ENCODE results near the gene S100A6.

The S100A6 gene

GRCh38 chr1:153544453-153545066, 8.8 kb upstream of the S100A6 start:
- FAIRE-seq = no peak

GRCh38 chr1:153543736-153544135, 7.9 kb upstream of the S100A6 start:
- no peak for FAIRE-seq

GRCh38 chr1:153542956-153543711, 7.3 kb upstream of the S100A6 start:
- no peak for FAIRE-seq

- FAIRE-seq = no peak
These were observed 6.1 kb upstream of the S100A6 start for GRCh38 chr1:153541641-153542590.

- FAIRE-seq = no peak
These were observed 4.9 kb upstream of the S100A6 start, which contains the start of gene S100A5 for GRCh38 chr1:153540394-153541361. Gene S100A5 (minus strand): TSS chr1:153540934. CDS start chr1:153540191, 743 bp downstream.

- FAIRE-seq = no peak
These were observed 3.8 kb upstream of the S100A6 start for GRCh38 chr1:153539395-153540093.

- no peak for FAIRE-seq
These were observed 2.6 kb upstream of the S100A6 start for GRCh38 chr1:153538315-153538821.

- FAIRE-seq = no peak
These were observed 1.6 kb upstream of the S100A6 start for GRCh38 chr1:153537376-153537730.

GRCh38 chr1:153536671-153537375, 1.0 kb upstream of the S100A6 start:
- FAIRE-seq = no peak

- no peak for FAIRE-seq
These were observed 350 bp upstream of the S100A6 start for GRCh38 chr1:153536012-153536670.

GRCh38 chr1:153534925-153535241, 908 bp downstream of the S100A6 start:
- FAIRE-seq = no peak

GRCh38 chr1:153534226-153534924, 1.4 kb downstream of the S100A6 start:
- FAIRE-seq = no peak

GRCh38 chr1:153533689-153534201, 2.0 kb downstream of the S100A6 start:
- no peak for FAIRE-seq

GRCh38 chr1:153532769-153533599, 2.8 kb downstream of the S100A6 start:
- FAIRE-seq = no peak

- no peak for FAIRE-seq
These were observed 3.6 kb downstream of the S100A6 start for GRCh38 chr1:153532181-153532580.

GRCh38 chr1:153531638-153532037, 4.2 kb downstream of the S100A6 start:
- no peak for FAIRE-seq

GRCh38 chr1:153527683-153528040, 8.1 kb downstream of the S100A6 start:
- no peak for FAIRE-seq

GRCh38 chr1:153527023-153527682, 8.6 kb downstream of the S100A6 start:
- no peak for FAIRE-seq

Data from endometrium (tissue), 2 donors.